Common myeloid progenitor, CD34-positive (primary cell): ENCODE measurements around the gene ST8SIA6.
"Not testable (repeated sequence)": the region's sequence is repeated elsewhere in the genome, so short reads cannot be mapped to it uniquely, and the experiment has no call there.

Experiments used
- CTCF ChIA-PET: fragments of 350-600 bp; sonication (Branson Sonifier 250); formaldehyde crosslinking; loops from one replicate; lab custom pipeline; 2021; ENCODE audit warnings: antibody characterized with exemption; lab: Charles Lee
- POLR2A ChIA-PET: fragments of 350-600 bp; sonication (Branson Sonifier 250); formaldehyde crosslinking; loops from one replicate; lab custom pipeline; 2021; ENCODE audit warnings: antibody characterized with exemption; lab: Charles Lee
- DNase-seq, 3 donors: peaks; one replicate each; pipeline versions ENCODE4 v3.0.0 to v3.0.0-alpha.2; 2013
- H3K27ac ChIP-seq, 2 experiments: 1 replicate in 1 of 2; 2 replicates in 1 of 2; pipeline ENCODE4 v1.7.0; 2013; ENCODE audit warnings: inconsistent platforms in 2 of 2, low read length in 2 of 2, mild to moderate bottlenecking in 2 of 2, low read depth in 1 of 2, moderate library complexity in 1 of 2; ENCODE audit not compliant: severe bottlenecking in 2 of 2, insufficient read depth in 1 of 2, poor library complexity in 1 of 2
- H3K27me3 ChIP-seq, 5 experiments: replicated peaks in 2 of 5; 1 replicate in 3 of 5; 2 replicates in 2 of 5; pipeline versions ENCODE4 v1.6.1 to v1.7.0; 2013; ENCODE audit warnings: low read length in 4 of 5, mild to moderate bottlenecking in 2 of 5, moderate library complexity in 2 of 5, inconsistent platforms in 1 of 5; ENCODE audit not compliant: insufficient read depth in 5 of 5, control insufficient read depth in 4 of 5
- H3K36me3 ChIP-seq, 4 experiments: 1 replicate in 2 of 4; 2 replicates in 2 of 4; pipeline versions ENCODE4 v1.6.1 to v1.7.0; 2013; ENCODE audit warnings: low read length in 3 of 4, control low read depth in 1 of 4, mild to moderate bottlenecking in 1 of 4; ENCODE audit not compliant: control insufficient read depth in 4 of 4, insufficient read depth in 4 of 4
- H3K4me1 ChIP-seq, 4 experiments: 1 replicate in 3 of 4; 2 replicates in 1 of 4; pipeline versions ENCODE4 v1.6.1 to v1.7.1; 2013; ENCODE audit warnings: low read length in 3 of 4, mild to moderate bottlenecking in 3 of 4, control low read depth in 1 of 4, inconsistent platforms in 1 of 4, moderate library complexity in 1 of 4; ENCODE audit not compliant: control insufficient read depth in 4 of 4, insufficient read depth in 4 of 4; ENCODE audit errors: control extremely low read depth in 1 of 4
- H3K4me3 ChIP-seq, 7 experiments: 1 replicate in 4 of 7; 2 replicates in 3 of 7; pipeline versions ENCODE4 v1.5.1 to v1.7.0; 2013; ENCODE audit warnings: mild to moderate bottlenecking in 7 of 7, low read length in 6 of 7, moderate library complexity in 6 of 7, inconsistent platforms in 2 of 7, low read depth in 2 of 7, control low read depth in 1 of 7; ENCODE audit not compliant: insufficient read depth in 4 of 7, control insufficient read depth in 1 of 7; ENCODE audit errors: extremely low read depth in 1 of 7
- H3K9me3 ChIP-seq, 5 experiments: 1 replicate in 4 of 5; 2 replicates in 1 of 5; pipeline versions ENCODE4 v1.6.1 to v1.7.1; 2013; ENCODE audit warnings: low read length in 4 of 5, mild to moderate bottlenecking in 2 of 5, inconsistent platforms in 1 of 5, low read depth in 1 of 5, moderate library complexity in 1 of 5; ENCODE audit not compliant: control insufficient read depth in 4 of 5, insufficient read depth in 2 of 5; ENCODE audit errors: control extremely low read depth in 1 of 5
- WGBS: methylation state at CpG from one replicate; pipeline ENCODE4 v1.1.5; 2013; ENCODE audit not compliant: insufficient coverage; 5-methylcytosine and 5-hydroxymethylcytosine counted together

The ST8SIA6 gene

DNA sequence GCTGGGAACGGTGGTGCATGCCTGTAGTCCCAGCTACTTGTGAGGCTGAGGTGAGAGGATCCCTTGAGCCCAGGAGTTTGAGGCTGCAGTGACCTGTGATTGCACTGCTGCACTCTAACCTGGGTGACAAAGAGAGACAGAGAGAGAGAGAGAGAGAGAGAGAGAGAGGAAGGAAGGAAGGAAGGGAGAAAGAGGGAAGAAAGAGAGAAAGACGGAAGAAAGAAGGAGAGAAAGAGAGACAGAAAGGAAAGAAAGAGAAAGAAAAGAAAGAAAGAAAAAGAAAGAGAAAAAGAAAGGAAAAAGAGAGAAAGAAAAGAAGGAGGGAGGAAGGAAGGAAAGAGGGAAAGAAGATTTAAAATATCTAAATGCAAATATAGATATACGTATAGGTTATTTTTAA lies 132.4 kb downstream of the ST8SIA6 start:
- peaks cover 0 to 32% (median 12%) of the 10 kb centered on the region in 4 experiments for H3K36me3 ChIP-seq
- H3K4me3 ChIP-seq, POLR2A ChIA-PET, DNase-seq, H3K4me1 ChIP-seq, H3K9me3 ChIP-seq, H3K27me3 ChIP-seq, H3K27ac ChIP-seq: not testable (repeated sequence)
- 95% methylated on average over 2 of the region's 3 CpGs for WGBS
- CTCF ChIA-PET: interaction anchor here (1.3 kb wide), 1 partner anchor 21 kb away, joined by 4 read pairs; no protein-coding TSS in a partner anchor

DNA sequence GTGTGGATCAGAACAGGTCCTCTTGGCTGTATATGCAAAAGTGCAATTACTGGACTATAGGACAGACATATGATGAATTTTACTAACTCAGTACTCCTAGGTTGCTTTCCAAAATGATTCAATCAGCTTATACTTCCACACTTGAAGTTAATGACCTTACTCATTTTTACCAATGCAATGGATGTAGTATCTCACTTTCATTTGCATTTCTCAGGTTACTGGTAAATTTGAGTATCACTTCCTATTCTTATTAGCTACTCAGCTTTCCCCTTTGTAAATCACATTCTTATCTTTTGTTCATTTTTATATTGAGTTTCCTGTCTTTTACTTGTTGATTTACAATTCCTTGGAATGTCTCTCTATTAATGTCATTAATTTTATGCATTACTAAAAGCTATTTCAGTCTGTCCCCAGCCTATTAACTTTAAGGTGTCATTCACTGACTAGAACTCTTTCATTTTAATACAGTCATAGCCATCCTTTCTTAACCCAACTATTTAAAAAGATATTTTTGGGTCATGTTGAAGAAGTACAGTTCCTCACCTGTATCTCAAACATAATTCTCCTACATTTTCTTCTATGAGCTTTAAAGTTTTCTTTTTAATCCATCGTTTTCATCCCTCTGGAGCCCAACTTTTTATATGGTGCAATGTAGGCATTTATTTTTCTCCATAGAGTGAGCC lies 137.8 kb downstream of the ST8SIA6 start:
- no CpG with 5 or more reads among the region's 1 CpG for WGBS
- H3K4me1 ChIP-seq: no peaks in the 10 kb centered on the region
- POLR2A ChIA-PET: no interaction called here

DNA sequence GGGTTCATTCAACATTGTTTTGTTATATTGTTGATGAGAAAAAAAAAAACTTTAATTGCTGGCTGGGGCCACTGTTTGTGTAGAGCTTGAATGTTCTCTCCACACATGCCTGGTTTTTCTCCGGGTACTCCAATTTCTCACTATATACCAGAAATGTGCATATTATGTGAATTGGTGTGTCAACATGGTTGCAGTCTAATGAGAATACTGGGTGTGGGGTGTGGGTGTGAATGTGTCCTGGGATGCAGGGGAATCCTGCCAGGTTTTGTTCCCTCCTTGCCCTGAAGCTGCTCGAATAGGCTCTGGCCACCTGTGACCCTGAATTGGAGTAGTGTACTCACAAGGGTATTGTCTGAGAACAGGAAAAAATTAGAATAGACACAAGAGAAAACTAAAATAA lies 145.0 kb downstream of the ST8SIA6 start:
- no peak for DNase-seq
- Histone ChIP-seq H3K4me3 (no peak overlapping the region), H3K27me3 (no peaks in the 10 kb centered on the region), H3K4me1 (no peaks in the 10 kb centered on the region), H3K9me3 (peaks cover 0 to 6% (median 0%) of the 10 kb centered on the region in 5 experiments), H3K27ac (no peak overlapping the region), H3K36me3 (no peaks in the 10 kb centered on the region)
- no CpG with 5 or more reads among the region's 2 CpGs for WGBS
- CTCF ChIA-PET: no interaction called here
- POLR2A ChIA-PET: no interaction called here

More for the DNA sequence above, 137.8 kb downstream of the ST8SIA6 start:
- H3K27me3 ChIP-seq: no peaks in the 10 kb centered on the region
- H3K9me3 ChIP-seq: no peaks in the 10 kb centered on the region
- CTCF ChIA-PET: interaction anchor here (1.0 to 1.4 kb wide), 2 partner anchors 14 to 63 kb away, joined by 3 read pairs; no protein-coding TSS in a partner anchor
- no peak for DNase-seq
- H3K4me3 ChIP-seq: no peak overlapping the region
- no peak overlapping the region for H3K27ac ChIP-seq
- peaks cover 0 to 25% (median 8%) of the 10 kb centered on the region in 4 experiments for H3K36me3 ChIP-seq

DNA sequence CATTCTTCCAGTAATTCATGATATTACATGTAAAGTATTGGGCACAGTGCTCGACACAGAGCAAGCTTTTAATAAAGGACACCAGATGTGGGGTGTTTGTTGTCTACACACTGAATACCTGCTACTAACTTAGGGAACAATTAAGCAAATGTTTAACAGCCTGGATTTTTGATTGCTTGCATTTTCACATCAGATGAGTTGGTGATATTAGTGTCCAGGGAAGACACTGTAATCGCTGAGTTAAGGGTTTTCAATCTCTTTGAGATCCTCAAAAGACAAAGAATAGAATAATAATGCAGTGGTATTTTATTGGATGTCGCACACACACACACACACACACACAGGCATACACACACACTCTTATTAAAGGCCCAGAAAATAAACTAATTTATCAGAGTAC lies 147.3 kb downstream of the ST8SIA6 start:
- ChIA-PET POLR2A (no interaction called here), CTCF (interaction anchor here (0.5 kb wide), 1 partner anchor 18 kb away, joined by 3 read pairs; no protein-coding TSS in a partner anchor)
- no peak overlapping the region for H3K27ac ChIP-seq
- no CpG with 5 or more reads among the region's 3 CpGs for WGBS
- H3K36me3 ChIP-seq: no peaks in the 10 kb centered on the region
- no peak for DNase-seq
- H3K4me3 ChIP-seq: no peak overlapping the region
- H3K9me3 ChIP-seq: peaks cover 0 to 6% (median 0%) of the 10 kb centered on the region in 5 experiments
- H3K27me3 ChIP-seq: no peaks in the 10 kb centered on the region
- no peaks in the 10 kb centered on the region for H3K4me1 ChIP-seq

DNA sequence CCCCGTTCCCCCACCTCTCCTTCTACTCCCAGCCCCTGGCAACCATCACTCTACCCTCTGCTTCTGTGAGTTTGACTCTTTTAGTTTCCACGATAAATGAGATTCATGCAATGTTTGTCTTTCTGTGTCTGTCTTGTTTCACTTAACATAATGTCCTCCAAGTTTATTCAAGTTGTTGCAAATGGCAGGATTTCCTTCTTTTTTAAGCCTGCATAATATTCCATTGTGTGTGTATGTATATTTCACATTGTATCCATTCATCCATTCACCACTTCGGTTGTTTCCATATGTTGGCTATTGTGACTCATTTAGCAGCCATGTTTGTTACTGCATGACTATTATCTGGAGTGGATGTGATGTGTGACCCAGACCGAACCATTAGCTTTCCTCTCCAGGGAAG lies 162.0 kb downstream of the ST8SIA6 start:
- no peak overlapping the region for H3K4me3 ChIP-seq
- no peaks in the 10 kb centered on the region for H3K9me3 ChIP-seq
- no peaks in the 10 kb centered on the region for H3K36me3 ChIP-seq
- WGBS: 33% methylated on average over 1 of the region's 4 CpGs
- ChIA-PET CTCF (interaction anchor here (0.6 to 1.9 kb wide), 5 partner anchors 138 to 448 kb away, joined by 3 to 5 read pairs (median 3); no protein-coding TSS in a partner anchor), POLR2A (no interaction called here)
- H3K27ac ChIP-seq: no peak overlapping the region
- no peaks in the 10 kb centered on the region for H3K27me3 ChIP-seq
- peaks cover 0 to 4% (median 0%) of the 10 kb centered on the region in 4 experiments for H3K4me1 ChIP-seq
- peak in 1 of 3 donors; percentile 20 for DNase-seq

DNA sequence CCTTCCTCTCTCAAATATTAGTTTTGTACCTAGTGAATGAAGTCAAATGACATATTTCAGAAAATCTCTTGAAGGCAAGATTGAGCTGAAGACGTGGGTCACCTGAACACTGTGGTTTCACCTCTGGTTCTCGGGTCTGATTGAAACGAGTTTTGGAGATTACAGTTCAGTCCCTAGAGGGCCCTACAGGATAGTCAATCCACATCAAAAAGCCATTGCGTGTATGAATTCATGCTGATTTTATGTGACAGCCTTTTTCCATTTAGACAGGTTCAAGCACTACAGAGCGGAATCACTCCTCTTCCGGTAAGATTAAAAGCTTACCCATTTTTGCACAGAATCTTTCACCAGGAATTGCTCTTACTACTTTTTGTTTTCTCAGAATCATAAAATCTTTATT lies 164.2 kb downstream of the ST8SIA6 start:
- Histone ChIP-seq H3K4me3 (no peak overlapping the region), H3K4me1 (peaks cover 0 to 4% (median 0%) of the 10 kb centered on the region in 4 experiments), H3K36me3 (no peaks in the 10 kb centered on the region), H3K9me3 (no peaks in the 10 kb centered on the region), H3K27me3 (no peaks in the 10 kb centered on the region), H3K27ac (no peak overlapping the region)
- CTCF ChIA-PET: interaction anchor here (0.5 to 2.5 kb wide), 33 partner anchors 13 to 582 kb away, joined by 3 to 29 read pairs (median 4); no protein-coding TSS in a partner anchor
- 14% methylated on average over 5 of the region's 6 CpGs for WGBS
- peak; percentile 67 to 79 (median 76) for DNase-seq
- POLR2A ChIA-PET: no interaction called here

DNA sequence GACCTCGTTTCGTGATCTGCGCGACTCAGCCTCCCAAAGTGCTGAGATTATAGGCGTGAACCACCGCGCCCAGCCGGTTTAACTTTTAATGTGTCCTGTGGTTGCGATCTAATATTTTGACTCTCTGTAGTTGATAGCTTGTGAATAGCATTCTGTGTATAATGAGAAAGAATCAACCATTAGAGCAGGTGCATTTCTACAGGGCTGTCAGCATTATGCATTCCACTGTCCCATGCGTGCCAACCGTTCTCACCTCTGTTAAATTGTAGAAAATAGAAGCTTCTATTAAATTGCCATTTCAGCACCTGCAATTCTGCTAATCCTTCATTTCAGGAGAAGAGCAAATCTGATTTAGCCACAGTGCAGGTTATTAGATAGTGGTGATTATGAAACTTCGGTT lies 164.6 kb downstream of the ST8SIA6 start:
- H3K36me3 ChIP-seq: no peaks in the 10 kb centered on the region
- DNase-seq: no peak
- ChIA-PET CTCF (interaction anchor here (1.0 to 2.5 kb wide), 27 partner anchors 12 to 582 kb away, joined by 3 to 29 read pairs (median 4); no protein-coding TSS in a partner anchor), POLR2A (no interaction called here)
- no peaks in the 10 kb centered on the region for H3K27me3 ChIP-seq
- WGBS: 97% methylated on average over 9 of the region's 12 CpGs
- H3K9me3 ChIP-seq: no peaks in the 10 kb centered on the region
- peaks cover 0 to 4% (median 0%) of the 10 kb centered on the region in 4 experiments for H3K4me1 ChIP-seq
- H3K4me3 ChIP-seq: no peak overlapping the region
- H3K27ac ChIP-seq: no peak overlapping the region
